Pancreas (tissue), 10 donors: ENCODE measurements around the gene TMEM158. TPM values are rescaled to one million over a fixed set of nuclear protein-coding genes. Genes with fewer than 3 reads are reported as not detected.
A peak's percentile ranks its signal among the peaks of the same experiment; 100 is the strongest.

ENCODE experiments used
- ATAC-seq, 4 donors: fragments of 200-7000 bp; cut with Tn5 transposase; one replicate each; pipeline versions ENCODE4 v1.8.0 to v1.9.1; 2020; ENCODE audit warnings: mild to moderate bottlenecking in 4 of 4, moderate library complexity in 4 of 4
- DNase-seq, 6 donors: peaks; one replicate each; pipeline ENCODE4 v3.0.0-alpha.2; 2020
- FAIRE-seq: peaks from 2 replicates; lab custom pipeline; 2012; peaks lifted over from hg19 to GRCh38; lab: Jason Lieb, UNC
- H3K27ac ChIP-seq, 4 donors: fragments of 200-600 bp; sonication (generic); 1 replicate in 3 of 4; 2 replicates in 1 of 4; pipeline versions ENCODE4 v1.5.0 to v1.8.0; 2020
- H3K27me3 ChIP-seq, 4 donors: fragments of 200-600 bp; one replicate each; pipeline ENCODE4 v1.8.0; 2021
- H3K36me3 ChIP-seq, 3 donors: fragments of 200-600 bp; sonication (generic) in 1 of 3; one replicate each; pipeline versions ENCODE4 v1.5.0 to v1.8.0; 2020 to 2021
- H3K4me1 ChIP-seq, 3 donors: fragments of 200-600 bp; one replicate each; pipeline ENCODE4 v1.8.0; 2021
- H3K4me3 ChIP-seq, 4 donors: fragments of 200-600 bp; sonication (generic) in 2 of 4; one replicate each; pipeline versions ENCODE4 v1.5.0 to v1.8.0; 2020 to 2021
- H3K9me3 ChIP-seq, 4 donors: fragments of 200-600 bp; one replicate each; pipeline ENCODE4 v1.8.0; 2021
- WGBS, 2 donors: extraction: QIAGEN DNeasy Blood & Tissue Kit; methylation state at CpG; one replicate each; pipeline ENCODE4 v1.1.7; 2013; 5-methylcytosine and 5-hydroxymethylcytosine counted together
- intact Hi-C, 3 donors: fragments of 100-400 bp; cut with DNase I; formaldehyde crosslinking; loops; one replicate each; pipeline versions ENCODE4 v1.11.1 to v1.14.2; 2022
- polyA plus RNA-seq, 2 donors: library from polyadenylated mRNA; stranded (reverse); fragments of 200-250 nt; gene quantifications; one replicate each; pipeline ENCODE4 v1.2.3, GENCODE V29; 2013
- total RNA-seq, 6 donors: library from RNA; stranded (reverse); fragmentation: NEBNext Ultra II Directional in 4 of 6; extraction: Animal tissue kit (Norgen Biotek cat#: 25700) in 4 of 6; gene quantifications; one replicate each; pipeline versions ENCODE4 v1.2.1 to v1.2.4, GENCODE V29; 2021 to 2023
- TF ChIP-seq, protein P1 (sequence below), 4 donors: fragments of 200-600 bp; sonication (generic) in 3 of 4; IDR thresholded peaks; one replicate each; pipeline versions ENCODE4 v1.5.0 to v1.8.0; 2021; ENCODE audit warnings: antibody characterized with exemption in 4 of 4
- donor health status: healthy with polysubstance abuse.
- donor health status: DM: no; HTN: no; CAD: no; lungs with moderate emphysema.
- donor health status: DM: no; HTN: no; CAD: no.
- donor health status: control.
- donor health status: control.
- donor health status: Bipolar disorder and iron deficiency.
- donor health status: DM: yes; HTN: yes; CAD: no.
- donor health status: DM: no; HTN: no; CAD: no.
- donor health status: DM: no; HTN: no; CAD: no.
- donor health status: DM: yes; HTN: yes; CAD: no.

The TMEM158 gene
- total and polyA plus RNA-seq, 8 donors = 1.3 to 5.4 (median 2.3) TPM

- intact Hi-C loops = no loop called here
- FAIRE-seq (no peak), DNase-seq (no peak), ATAC-seq (no peak)
- TF ChIP-seq, protein P1, sequence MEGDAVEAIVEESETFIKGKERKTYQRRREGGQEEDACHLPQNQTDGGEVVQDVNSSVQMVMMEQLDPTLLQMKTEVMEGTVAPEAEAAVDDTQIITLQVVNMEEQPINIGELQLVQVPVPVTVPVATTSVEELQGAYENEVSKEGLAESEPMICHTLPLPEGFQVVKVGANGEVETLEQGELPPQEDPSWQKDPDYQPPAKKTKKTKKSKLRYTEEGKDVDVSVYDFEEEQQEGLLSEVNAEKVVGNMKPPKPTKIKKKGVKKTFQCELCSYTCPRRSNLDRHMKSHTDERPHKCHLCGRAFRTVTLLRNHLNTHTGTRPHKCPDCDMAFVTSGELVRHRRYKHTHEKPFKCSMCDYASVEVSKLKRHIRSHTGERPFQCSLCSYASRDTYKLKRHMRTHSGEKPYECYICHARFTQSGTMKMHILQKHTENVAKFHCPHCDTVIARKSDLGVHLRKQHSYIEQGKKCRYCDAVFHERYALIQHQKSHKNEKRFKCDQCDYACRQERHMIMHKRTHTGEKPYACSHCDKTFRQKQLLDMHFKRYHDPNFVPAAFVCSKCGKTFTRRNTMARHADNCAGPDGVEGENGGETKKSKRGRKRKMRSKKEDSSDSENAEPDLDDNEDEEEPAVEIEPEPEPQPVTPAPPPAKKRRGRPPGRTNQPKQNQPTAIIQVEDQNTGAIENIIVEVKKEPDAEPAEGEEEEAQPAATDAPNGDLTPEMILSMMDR (IDR thresholded peaks at IDR 0.05) = no peak
- Histone ChIP-seq H3K9me3 (no peaks in the 10 kb centered on the region), H3K4me3 (no peak overlapping the region), H3K4me1 (peaks cover 0 to 4% (median 0%) of the 10 kb centered on the region in 3 donors), H3K27ac (no peak overlapping the region), H3K27me3 (no peaks in the 10 kb centered on the region), H3K36me3 (no peaks in the 10 kb centered on the region)
- WGBS, 2 donors = 79 to 84% methylated on average over 8 of the region's 8 CpGs
Observed at GRCh38 chr3:45188719-45189659, 37.1 kb downstream of the TMEM158 start.

- Histone ChIP-seq H3K36me3 (no peaks in the 10 kb centered on the region), H3K4me3 (no peak overlapping the region), H3K27ac (no peak overlapping the region), H3K27me3 (no peaks in the 10 kb centered on the region), H3K9me3 (no peaks in the 10 kb centered on the region), H3K4me1 (peaks cover 0 to 4% (median 3%) of the 10 kb centered on the region in 3 donors)
- ATAC-seq = no peak
- no peak for DNase-seq
- intact Hi-C loops = no loop called here
- no peak for FAIRE-seq
- TF ChIP-seq, protein P1 (IDR thresholded peaks at IDR 0.05) = no peak
- WGBS, 2 donors = 75 to 76% methylated on average over 3 of the region's 3 CpGs
Observed at GRCh38 chr3:45187694-45188141, 38.4 kb downstream of the TMEM158 start.

GRCh38 chr3:45186871-45187270 lies 39.2 kb downstream of the TMEM158 start:
- no peak for FAIRE-seq
- intact Hi-C loops = no loop called here
- H3K4me3 ChIP-seq = no peak overlapping the region
- DNase-seq = peak in 1 of 6 donors; percentile 43
- no peaks in the 10 kb centered on the region for H3K9me3 ChIP-seq
- TF ChIP-seq, protein P1 (IDR thresholded peaks at IDR 0.05) = no peak
- peaks cover 0 to 3% (median 0%) of the 10 kb centered on the region in 3 donors for H3K4me1 ChIP-seq
- no peak overlapping the region for H3K27ac ChIP-seq
- no peak for ATAC-seq
- 91 to 93% methylated on average over 6 of the region's 6 CpGs for WGBS, 2 donors
- no peaks in the 10 kb centered on the region for H3K27me3 ChIP-seq
- no peaks in the 10 kb centered on the region for H3K36me3 ChIP-seq

GRCh38 chr3:45185461-45185860 lies 40.6 kb downstream of the TMEM158 start:
- H3K4me3 ChIP-seq = no peak overlapping the region
- H3K27me3 ChIP-seq = no peaks in the 10 kb centered on the region
- no peaks in the 10 kb centered on the region for H3K36me3 ChIP-seq
- no peak overlapping the region for H3K27ac ChIP-seq
- H3K9me3 ChIP-seq = no peaks in the 10 kb centered on the region
- no peak for ATAC-seq
- peaks cover 0 to 3% (median 0%) of the 10 kb centered on the region in 3 donors for H3K4me1 ChIP-seq
- DNase-seq = no peak
- no peak for FAIRE-seq
- WGBS, 2 donors = 79 to 90% methylated on average over 5 of the region's 5 CpGs
- intact Hi-C loops = no loop called here
- TF ChIP-seq, protein P1 (IDR thresholded peaks at IDR 0.05) = no peak

GRCh38 chr3:45185052-45185451 lies 41.0 kb downstream of the TMEM158 start:
- no peak overlapping the region for H3K4me3 ChIP-seq
- intact Hi-C loops = no loop called here
- WGBS, 2 donors = 86 to 92% methylated on average over 2 of the region's 2 CpGs
- H3K9me3 ChIP-seq = no peaks in the 10 kb centered on the region
- H3K27me3 ChIP-seq = no peaks in the 10 kb centered on the region
- ATAC-seq (no peak), DNase-seq (no peak), FAIRE-seq (no peak)
- H3K27ac ChIP-seq = no peak overlapping the region
- TF ChIP-seq, protein P1 (IDR thresholded peaks at IDR 0.05) = no peak
- peaks cover 0 to 3% (median 0%) of the 10 kb centered on the region in 3 donors for H3K4me1 ChIP-seq
- H3K36me3 ChIP-seq = no peaks in the 10 kb centered on the region
